ENCODE data around the gene GJB1.
A peak's percentile ranks its signal among the peaks of the same experiment; 100 is the strongest.

GJB1 gene

DNA sequence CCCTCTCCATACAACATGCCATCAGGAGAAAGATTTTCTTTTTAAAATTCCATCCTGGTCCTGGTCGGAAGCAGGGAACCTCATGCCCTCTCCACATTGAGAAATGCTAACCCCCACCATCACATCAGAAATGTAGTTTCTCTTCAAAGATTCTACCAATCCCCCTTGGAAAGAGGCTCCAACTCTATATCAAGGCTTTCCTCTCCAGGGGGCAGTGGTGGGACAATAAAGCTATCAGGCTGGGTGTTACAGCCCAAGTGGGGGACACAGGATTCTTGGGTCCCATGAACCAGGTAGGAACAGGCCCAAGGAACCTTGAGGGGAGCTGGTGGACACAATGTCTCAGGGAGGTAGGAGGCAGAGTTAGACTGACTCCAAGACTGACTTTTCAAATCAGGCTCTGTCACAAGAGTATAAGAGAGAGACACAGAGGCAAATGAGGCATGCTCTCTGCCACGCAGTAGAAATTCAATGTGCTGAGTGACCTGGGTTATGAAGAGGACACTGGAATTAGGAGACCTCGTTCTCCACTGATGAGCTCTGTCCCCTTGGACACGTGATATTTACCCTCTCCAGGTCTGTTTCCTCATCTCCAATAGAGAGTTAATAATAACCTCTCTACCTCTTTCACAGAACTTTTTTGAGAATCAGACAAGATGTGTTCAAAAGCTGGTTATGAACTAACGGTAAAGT is 4.5 kb downstream of the GJB1 start:
- TF ChIP-seq, protein P1, sequence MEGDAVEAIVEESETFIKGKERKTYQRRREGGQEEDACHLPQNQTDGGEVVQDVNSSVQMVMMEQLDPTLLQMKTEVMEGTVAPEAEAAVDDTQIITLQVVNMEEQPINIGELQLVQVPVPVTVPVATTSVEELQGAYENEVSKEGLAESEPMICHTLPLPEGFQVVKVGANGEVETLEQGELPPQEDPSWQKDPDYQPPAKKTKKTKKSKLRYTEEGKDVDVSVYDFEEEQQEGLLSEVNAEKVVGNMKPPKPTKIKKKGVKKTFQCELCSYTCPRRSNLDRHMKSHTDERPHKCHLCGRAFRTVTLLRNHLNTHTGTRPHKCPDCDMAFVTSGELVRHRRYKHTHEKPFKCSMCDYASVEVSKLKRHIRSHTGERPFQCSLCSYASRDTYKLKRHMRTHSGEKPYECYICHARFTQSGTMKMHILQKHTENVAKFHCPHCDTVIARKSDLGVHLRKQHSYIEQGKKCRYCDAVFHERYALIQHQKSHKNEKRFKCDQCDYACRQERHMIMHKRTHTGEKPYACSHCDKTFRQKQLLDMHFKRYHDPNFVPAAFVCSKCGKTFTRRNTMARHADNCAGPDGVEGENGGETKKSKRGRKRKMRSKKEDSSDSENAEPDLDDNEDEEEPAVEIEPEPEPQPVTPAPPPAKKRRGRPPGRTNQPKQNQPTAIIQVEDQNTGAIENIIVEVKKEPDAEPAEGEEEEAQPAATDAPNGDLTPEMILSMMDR (IDR thresholded peaks at IDR 0.05; ENCODE audit: unreplicated experiment in 3 of 3), result no peak
- Mint-ChIP-seq H3K27me3 (ENCODE audit: low read depth) (peaks cover 3% of the 10 kb centered on the region), H3K9me3 (peaks cover 21% of the 10 kb centered on the region), H3K27ac (peak overlapping the region in 1 of 3 experiments; percentile 27), H3K36me3 (ENCODE audit: low read depth) (no peaks in the 10 kb centered on the region), H3K4me1 (no peaks in the 10 kb centered on the region), H3K4me3 (no peak overlapping the region)

DNA sequence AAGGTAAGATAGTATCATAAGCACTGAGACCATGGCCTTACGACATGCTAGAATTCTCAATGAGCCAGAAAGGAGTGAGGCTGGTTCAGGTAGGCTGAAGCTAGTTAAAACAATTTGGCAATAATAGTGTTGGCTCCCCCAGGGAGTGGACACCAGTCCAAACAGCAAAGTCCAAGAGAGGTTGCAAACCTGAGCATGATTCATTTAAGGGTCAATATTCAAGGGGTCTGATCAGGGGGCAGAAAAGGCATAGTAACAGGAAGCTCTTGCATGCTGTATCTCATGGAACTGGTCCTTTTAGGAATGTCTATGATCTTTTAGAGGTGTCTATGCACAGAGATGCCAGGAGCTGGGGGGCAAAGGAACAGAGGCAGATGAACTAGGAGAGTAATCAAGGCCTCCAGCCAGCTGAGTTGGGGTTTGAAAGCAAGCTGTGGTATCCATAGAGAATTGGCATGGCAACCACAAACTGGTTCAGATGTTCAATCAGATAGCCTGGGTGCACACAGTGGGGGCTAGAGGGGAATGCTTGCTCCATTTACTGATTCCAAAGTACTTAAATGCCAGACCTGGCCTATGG is 5.1 kb downstream of the GJB1 start:
- H3K9me3 Mint-ChIP-seq, result peaks cover 21% of the 10 kb centered on the region
- H3K4me1 Mint-ChIP-seq, result no peaks in the 10 kb centered on the region
- H3K36me3 Mint-ChIP-seq (ENCODE audit: low read depth), result no peaks in the 10 kb centered on the region
- peaks cover 3% of the 10 kb centered on the region for H3K27me3 Mint-ChIP-seq (ENCODE audit: low read depth)
- H3K4me3 Mint-ChIP-seq, result no peak overlapping the region
- H3K27ac Mint-ChIP-seq, result peak overlapping the region in 1 of 3 experiments; percentile 25
- TF ChIP-seq, protein P1 (IDR thresholded peaks at IDR 0.05; ENCODE audit: unreplicated experiment in 3 of 3), result no peak

DNA sequence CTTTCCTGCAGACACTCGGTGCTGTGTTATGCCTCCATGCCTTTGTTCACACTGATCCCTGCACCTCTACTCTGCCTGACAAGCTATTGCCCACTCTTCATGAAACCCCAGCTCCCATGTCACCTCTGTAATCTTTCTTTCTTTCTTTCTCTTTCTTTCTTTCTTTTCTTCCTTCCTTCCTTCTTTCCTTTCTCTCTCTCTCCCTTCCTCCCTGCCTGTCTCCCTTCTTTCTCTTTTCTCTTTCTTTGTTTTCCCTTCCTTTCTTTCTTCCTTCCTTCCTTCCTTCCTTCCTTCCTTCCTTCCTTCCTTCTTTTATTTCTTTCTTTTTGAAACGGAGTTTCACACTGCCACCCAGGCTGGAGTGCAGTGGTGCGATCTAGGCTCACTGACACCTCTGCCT is 12.5 kb downstream of the GJB1 start:
- no peaks in the 10 kb centered on the region for H3K4me1 Mint-ChIP-seq
- TF ChIP-seq, protein P1 (IDR thresholded peaks at IDR 0.05; ENCODE audit: unreplicated experiment in 3 of 3), result no peak
- H3K27me3 Mint-ChIP-seq (ENCODE audit: low read depth), result no peaks in the 10 kb centered on the region
- no peak overlapping the region for H3K4me3 Mint-ChIP-seq
- H3K27ac Mint-ChIP-seq, result peak overlapping the region in 1 of 3 experiments; percentile 24
- peaks cover 14% of the 10 kb centered on the region for H3K36me3 Mint-ChIP-seq (ENCODE audit: low read depth)
- H3K9me3 Mint-ChIP-seq, result peaks cover 17% of the 10 kb centered on the region

DNA sequence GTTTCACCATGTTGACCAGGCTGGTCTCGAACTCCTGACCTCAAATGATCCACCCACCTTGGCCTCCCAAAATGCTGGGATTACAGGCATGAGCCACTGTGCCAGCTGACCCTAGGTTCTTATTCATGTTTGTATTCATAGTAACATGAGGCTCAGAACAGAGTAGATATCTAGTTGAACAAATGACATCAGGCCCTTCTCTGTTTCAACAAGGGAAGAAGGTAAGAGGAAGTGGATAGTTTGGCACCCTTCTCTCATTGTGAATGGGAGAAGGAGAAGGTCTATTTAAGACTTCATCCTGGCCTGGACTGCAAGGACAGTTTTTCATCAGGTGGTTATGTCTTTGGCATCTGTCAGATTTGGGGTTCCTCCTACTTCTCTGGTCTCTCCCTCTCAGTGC is 13.8 kb downstream of the GJB1 start:
- H3K9me3 Mint-ChIP-seq, result peaks cover 17% of the 10 kb centered on the region
- peaks cover 28% of the 10 kb centered on the region for H3K36me3 Mint-ChIP-seq (ENCODE audit: low read depth)
- H3K4me1 Mint-ChIP-seq, result no peaks in the 10 kb centered on the region
- H3K27me3 Mint-ChIP-seq (ENCODE audit: low read depth), result no peaks in the 10 kb centered on the region
- TF ChIP-seq, protein P1 (IDR thresholded peaks at IDR 0.05; ENCODE audit: unreplicated experiment in 3 of 3), result no peak
- H3K27ac Mint-ChIP-seq, result no peak overlapping the region
- H3K4me3 Mint-ChIP-seq, result no peak overlapping the region

DNA sequence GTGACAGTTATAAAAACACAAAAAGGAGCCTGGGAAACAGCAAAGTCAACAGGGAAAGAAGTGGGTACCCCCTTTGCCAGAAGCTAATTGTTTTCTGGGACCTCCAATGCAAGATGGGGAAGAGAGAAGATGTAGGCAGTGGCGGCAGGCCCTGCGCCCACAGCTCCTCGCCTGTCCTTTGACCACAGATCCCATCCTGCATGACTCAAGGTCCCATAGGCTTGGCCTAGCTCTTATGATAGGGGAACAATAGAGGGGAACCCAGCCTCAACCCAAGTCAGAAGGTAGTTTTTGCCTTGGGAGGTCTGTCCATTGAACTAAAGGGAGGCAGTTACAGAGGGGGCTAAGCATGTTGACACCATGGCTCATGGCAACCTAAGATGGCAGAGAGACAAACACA is 16.8 kb downstream of the GJB1 start:
- Mint-ChIP-seq H3K4me1 (no peaks in the 10 kb centered on the region), H3K9me3 (peaks cover 13% of the 10 kb centered on the region)

More for the DNA sequence above, 16.8 kb downstream of the GJB1 start:
- H3K36me3 Mint-ChIP-seq (ENCODE audit: low read depth), result peaks cover 53% of the 10 kb centered on the region
- no peaks in the 10 kb centered on the region for H3K27me3 Mint-ChIP-seq (ENCODE audit: low read depth)
- TF ChIP-seq, protein P1 (IDR thresholded peaks at IDR 0.05; ENCODE audit: unreplicated experiment in 3 of 3), result no peak
- peak overlapping the region in 1 of 3 experiments; percentile 4 for H3K27ac Mint-ChIP-seq
- no peak overlapping the region for H3K4me3 Mint-ChIP-seq

Measured in nephron (organoid).